Neuronal stem cell (in vitro differentiated cells): ENCODE results near the gene MPL.

Source experiments
- DNase-seq: peaks from one replicate; pipeline ENCODE4 v3.0.0-alpha.2; 2013; ENCODE audit warnings: low spot score
- H2AFZ ChIP-seq: one replicate; pipeline ENCODE4 v1.6.1; 2013; ENCODE audit warnings: mild to moderate bottlenecking, low read length, inconsistent platforms
- H2AK5ac ChIP-seq: 2 replicates; pipeline ENCODE4 v1.6.1; 2013; ENCODE audit warnings: low read depth, mild to moderate bottlenecking, inconsistent platforms, low read length, moderate library complexity, mixed read lengths
- H2BK120ac ChIP-seq: 2 replicates; pipeline ENCODE4 v1.6.1; 2013; ENCODE audit warnings: low read depth, mild to moderate bottlenecking, inconsistent platforms, low read length, moderate library complexity, mixed read lengths
- H2BK12ac ChIP-seq: one replicate; pipeline ENCODE4 v1.6.1; 2013; ENCODE audit warnings: low read length, inconsistent platforms
- H2BK15ac ChIP-seq: 2 replicates; pipeline ENCODE4 v1.6.1; 2013; ENCODE audit warnings: mild to moderate bottlenecking, low read length, inconsistent platforms, mixed read lengths
- H2BK5ac ChIP-seq: one replicate; pipeline ENCODE4 v1.6.1; 2013; ENCODE audit warnings: inconsistent platforms, mild to moderate bottlenecking, low read length, moderate library complexity
- H3K14ac ChIP-seq: one replicate; pipeline ENCODE4 v1.6.1; 2013; ENCODE audit warnings: low read length, inconsistent platforms
- H3K18ac ChIP-seq: 2 replicates; pipeline ENCODE4 v1.6.1; 2013; ENCODE audit warnings: low read length, inconsistent platforms
- H3K23ac ChIP-seq: 2 replicates; pipeline ENCODE4 v1.6.1; 2013; ENCODE audit warnings: low read depth, mild to moderate bottlenecking, mixed read lengths, low read length, inconsistent platforms; ENCODE audit not compliant: poor library complexity
- H3K27ac ChIP-seq: replicated peaks from 3 replicates; pipeline ENCODE4 v1.5.1; 2013; ENCODE audit warnings: low read length, inconsistent platforms
- H3K27me3 ChIP-seq, 3 experiments: 2 replicates each; pipeline ENCODE4 v1.6.1; 2013; ENCODE audit warnings: low read length in 3 of 3, mild to moderate bottlenecking in 2 of 3, inconsistent platforms in 1 of 3, low read depth in 1 of 3, mixed read lengths in 1 of 3, moderate library complexity in 1 of 3; ENCODE audit not compliant: control insufficient read depth in 3 of 3, insufficient read depth in 3 of 3
- H3K36me3 ChIP-seq, 2 donors: replicated peaks in 1 of 2; 2 replicates each; pipeline ENCODE4 v1.6.1; 2013; ENCODE audit warnings: low read length in 2 of 2; ENCODE audit not compliant: control insufficient read depth in 2 of 2, insufficient read depth in 2 of 2
- H3K4ac ChIP-seq: 2 replicates; pipeline ENCODE4 v1.6.1; 2013; ENCODE audit warnings: inconsistent platforms, mild to moderate bottlenecking, low read length, moderate library complexity
- H3K4me1 ChIP-seq, 2 donors: 1 replicate in 1 of 2; 2 replicates in 1 of 2; pipeline ENCODE4 v1.6.1; 2013; ENCODE audit warnings: low read length in 2 of 2, low read depth in 1 of 2; ENCODE audit not compliant: control insufficient read depth in 2 of 2, insufficient read depth in 1 of 2
- H3K4me2 ChIP-seq: one replicate; pipeline ENCODE4 v1.6.1; 2013; ENCODE audit warnings: mild to moderate bottlenecking, low read length, inconsistent platforms; ENCODE audit not compliant: insufficient read depth, poor library complexity, severe bottlenecking
- H3K4me3 ChIP-seq, 2 donors: 2 replicates each; pipeline ENCODE4 v1.5.1; 2013; ENCODE audit warnings: low read length in 2 of 2, mild to moderate bottlenecking in 2 of 2, inconsistent platforms in 1 of 2, moderate library complexity in 1 of 2
- H3K79me1 ChIP-seq: one replicate; pipeline ENCODE4 v1.6.1; 2013; ENCODE audit warnings: low read depth, mild to moderate bottlenecking, inconsistent platforms, low read length, moderate library complexity
- H3K9ac ChIP-seq: one replicate; pipeline ENCODE4 v1.6.1; 2013; ENCODE audit warnings: mild to moderate bottlenecking, low read depth, low read length, inconsistent platforms; ENCODE audit not compliant: poor library complexity
- H3K9me3 ChIP-seq, 2 donors: replicated peaks in 1 of 2; 2 replicates each; pipeline versions ENCODE3 to v1.6.1; 2013; ENCODE audit warnings: low read length in 2 of 2, mild to moderate bottlenecking in 2 of 2, inconsistent platforms in 1 of 2, low read depth in 1 of 2, mixed read lengths in 1 of 2, moderate library complexity in 1 of 2; ENCODE audit not compliant: control insufficient read depth in 2 of 2, insufficient read depth in 1 of 2
- H4K8ac ChIP-seq: one replicate; pipeline ENCODE4 v1.6.1; 2013; ENCODE audit warnings: low read depth, mild to moderate bottlenecking, inconsistent platforms, low read length, moderate library complexity
- H4K91ac ChIP-seq: one replicate; pipeline ENCODE4 v1.6.1; 2013; ENCODE audit warnings: low read length, low read depth, mild to moderate bottlenecking, inconsistent platforms; ENCODE audit not compliant: poor library complexity
- WGBS, 2 donors: extraction: QIAGEN DNeasy Blood & Tissue Kit; methylation state at CpG; one replicate each; pipeline ENCODE4 v1.1.7; 2013; ENCODE audit warnings: missing lambda C conversion rate in 2 of 2, mixed read lengths in 1 of 2; ENCODE audit not compliant: insufficient read length in 2 of 2, insufficient replicate concordance in 1 of 2; ENCODE audit errors: extremely low coverage in 2 of 2; 5-methylcytosine and 5-hydroxymethylcytosine counted together

The MPL gene

DNA sequence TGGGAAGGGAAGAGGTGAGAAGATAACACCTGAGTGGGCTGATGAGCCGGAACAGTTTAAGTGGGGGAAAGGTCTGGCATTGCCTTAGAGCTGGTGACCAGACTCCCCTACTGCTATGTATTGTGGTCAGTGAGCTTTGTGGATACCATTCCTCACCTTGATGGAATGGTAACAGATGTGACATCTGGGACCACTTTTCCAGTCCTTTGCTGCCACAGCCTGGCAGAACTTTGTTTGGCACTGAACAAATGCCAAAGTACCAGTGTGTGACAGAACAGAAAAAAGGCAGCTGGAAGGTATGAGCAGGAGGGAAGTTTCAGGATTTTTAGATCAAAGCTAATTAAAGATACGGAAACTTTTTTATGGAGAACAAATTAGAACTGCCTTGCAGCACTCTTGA lies 45.8 kb downstream of the MPL start:
- no peak overlapping the region for H2BK15ac ChIP-seq
- H3K9ac ChIP-seq: no peak overlapping the region
- H2BK5ac ChIP-seq: no peak overlapping the region
- H2AFZ ChIP-seq: no peak overlapping the region
- no peak overlapping the region for H4K8ac ChIP-seq
- peaks cover 2% of the 10 kb centered on the region for H3K79me1 ChIP-seq
- H2BK12ac ChIP-seq: no peak overlapping the region
- H3K23ac ChIP-seq: no peak overlapping the region
- no peak overlapping the region for H4K91ac ChIP-seq
- no peak overlapping the region for H3K14ac ChIP-seq
- no peak for DNase-seq
- H3K18ac ChIP-seq: no peak overlapping the region
- H3K9me3 ChIP-seq: no peaks in the 10 kb centered on the region
- WGBS, 2 donors: no CpG with 5 or more reads among the region's 2 CpGs
- H3K27ac ChIP-seq: no peak overlapping the region
- H3K36me3 ChIP-seq: peaks cover 35 to 74% of the 10 kb centered on the region in 2 donors
- H3K4me3 ChIP-seq: no peak overlapping the region
- H2BK120ac ChIP-seq: no peak overlapping the region
- no peak overlapping the region for H3K4me2 ChIP-seq
- H3K27me3 ChIP-seq: no peaks in the 10 kb centered on the region
- H2AK5ac ChIP-seq: no peak overlapping the region
- H3K4me1 ChIP-seq: peaks cover 0 to 6% of the 10 kb centered on the region in 2 donors
- H3K4ac ChIP-seq: no peak overlapping the region

DNA sequence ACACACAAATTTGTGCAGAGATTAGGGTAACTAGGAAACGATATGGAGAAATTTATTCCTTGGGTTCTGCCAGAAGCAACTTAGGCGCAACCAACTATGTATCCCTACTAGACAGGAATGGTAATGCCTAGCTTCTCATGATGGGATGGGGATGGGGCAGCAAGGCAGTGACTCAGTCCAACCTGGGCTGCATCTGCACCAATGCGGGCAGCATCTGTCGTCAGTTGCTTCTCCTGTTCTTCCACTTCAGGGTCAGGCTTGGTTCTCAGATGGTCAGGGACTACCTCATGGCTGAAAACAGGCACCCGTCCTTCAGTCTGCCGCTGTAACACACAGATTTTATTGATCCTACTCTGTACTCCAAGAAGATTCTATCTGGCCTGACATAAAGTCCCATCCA lies 49.1 kb downstream of the MPL start:
- no peak overlapping the region for H3K4me2 ChIP-seq
- H3K79me1 ChIP-seq: peaks cover 7% of the 10 kb centered on the region
- no peak overlapping the region for H3K23ac ChIP-seq
- no CpG with 5 or more reads among the region's 6 CpGs for WGBS, 2 donors
- no peak overlapping the region for H2AK5ac ChIP-seq
- peaks cover 32 to 66% of the 10 kb centered on the region in 2 donors for H3K36me3 ChIP-seq
- H2BK12ac ChIP-seq: no peak overlapping the region
- H2BK5ac ChIP-seq: no peak overlapping the region
- no peak overlapping the region for H3K14ac ChIP-seq
- no peak overlapping the region for H4K91ac ChIP-seq
- no peak overlapping the region for H3K4me3 ChIP-seq
- DNase-seq: no peak
- no peak overlapping the region for H3K18ac ChIP-seq
- no peak overlapping the region for H2AFZ ChIP-seq
- no peaks in the 10 kb centered on the region for H3K27me3 ChIP-seq
- peaks cover 7 to 13% of the 10 kb centered on the region in 2 donors for H3K4me1 ChIP-seq
- no peaks in the 10 kb centered on the region for H3K9me3 ChIP-seq
- no peak overlapping the region for H3K4ac ChIP-seq
- H4K8ac ChIP-seq: no peak overlapping the region
- no peak overlapping the region for H3K9ac ChIP-seq
- no peak overlapping the region for H3K27ac ChIP-seq
- no peak overlapping the region for H2BK15ac ChIP-seq
- no peak overlapping the region for H2BK120ac ChIP-seq

DNA sequence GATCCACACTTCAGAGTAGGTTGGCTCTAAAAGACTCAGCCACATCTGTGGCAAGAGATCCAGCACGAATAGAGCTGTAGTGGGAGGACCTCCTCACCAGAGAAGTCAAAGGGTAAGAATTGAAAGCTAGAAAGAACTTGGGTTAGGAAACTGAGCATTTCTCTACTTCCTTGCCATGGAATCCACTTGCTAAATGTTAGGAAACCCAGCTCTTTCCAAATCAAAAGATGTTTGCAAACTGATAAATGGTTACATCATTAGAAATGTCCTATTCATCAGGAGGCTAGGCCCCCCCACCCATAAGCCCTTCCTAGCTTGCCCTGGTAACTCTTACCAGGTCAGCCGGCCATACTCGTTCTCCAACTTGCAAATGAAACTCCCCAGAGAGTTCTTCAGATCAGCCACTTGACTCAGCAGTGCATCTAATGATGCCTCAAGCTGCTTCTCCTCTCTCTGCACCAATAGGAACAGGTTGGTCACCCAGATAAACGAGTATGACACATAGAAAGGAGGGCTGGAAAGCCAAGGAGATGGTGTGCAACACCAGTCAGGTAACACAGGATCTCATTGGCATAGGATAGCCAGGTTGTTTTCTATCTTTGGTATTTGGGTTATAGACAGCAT lies 50.5 kb downstream of the MPL start:
- no CpG with 5 or more reads among the region's 4 CpGs for WGBS, 2 donors
- Histone ChIP-seq H3K79me1 (peaks cover 7% of the 10 kb centered on the region), H2BK12ac (no peak overlapping the region), H3K4me2 (no peak overlapping the region), H2BK15ac (no peak overlapping the region), H3K27ac (no peak overlapping the region), H2AK5ac (no peak overlapping the region), H2BK120ac (no peak overlapping the region), H4K91ac (no peak overlapping the region), H3K23ac (no peak overlapping the region), H3K9me3 (no peaks in the 10 kb centered on the region), H3K27me3 (no peaks in the 10 kb centered on the region), H3K18ac (no peak overlapping the region), H3K14ac (no peak overlapping the region), H2AFZ (no peak overlapping the region), H3K36me3 (peaks cover 30 to 52% of the 10 kb centered on the region in 2 donors), H3K4me3 (peak overlapping the region in 1 of 2 donors; percentile 96), H3K4ac (no peak overlapping the region), H3K9ac (no peak overlapping the region), H4K8ac (no peak overlapping the region), H2BK5ac (no peak overlapping the region), H3K4me1 (peaks cover 7% of the 10 kb centered on the region in 2 donors)
- no peak for DNase-seq

DNA sequence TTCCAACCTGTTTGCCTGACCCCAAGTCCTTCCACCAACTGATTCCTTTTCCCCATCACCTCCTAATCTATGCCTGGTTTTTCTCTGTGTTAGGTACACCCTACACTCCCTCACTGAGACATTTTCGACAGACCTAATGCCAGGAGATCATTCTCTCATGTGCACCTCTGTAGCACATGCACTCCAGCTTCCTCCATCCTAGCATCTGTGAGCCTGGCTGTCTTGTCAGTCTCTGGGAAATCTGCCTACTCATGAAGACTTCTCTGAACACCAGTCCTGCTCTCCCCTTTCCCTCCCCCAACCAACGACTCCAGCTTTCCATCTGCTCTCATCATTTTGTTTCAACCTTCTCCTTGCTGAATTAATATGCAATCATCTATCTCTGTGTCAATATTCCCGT lies 51.0 kb downstream of the MPL start:
- whole genome bisulfite sequencing, 2 donors: no CpG with 5 or more reads among the region's 3 CpGs
- H3K36me3 ChIP-seq: peaks cover 27 to 47% of the 10 kb centered on the region in 2 donors
- peaks cover 7% of the 10 kb centered on the region for H3K79me1 ChIP-seq
- no peak overlapping the region for H4K8ac ChIP-seq
- H3K4me3 ChIP-seq: peak overlapping the region in 1 of 2 donors; percentile 96
- H2BK120ac ChIP-seq: no peak overlapping the region
- no peak overlapping the region for H3K18ac ChIP-seq
- H3K27me3 ChIP-seq: no peaks in the 10 kb centered on the region
- no peak overlapping the region for H3K9ac ChIP-seq
- no peak overlapping the region for H3K23ac ChIP-seq
- peak overlapping the region; percentile 77 for H3K4me2 ChIP-seq
- H2AK5ac ChIP-seq: no peak overlapping the region
- no peak overlapping the region for H2BK12ac ChIP-seq
- DNase-seq: no peak
- no peak overlapping the region for H2BK5ac ChIP-seq
- no peak overlapping the region for H3K27ac ChIP-seq
- H4K91ac ChIP-seq: no peak overlapping the region
- no peak overlapping the region for H3K4ac ChIP-seq
- no peak overlapping the region for H2AFZ ChIP-seq
- no peaks in the 10 kb centered on the region for H3K9me3 ChIP-seq
- no peak overlapping the region for H3K14ac ChIP-seq
- H2BK15ac ChIP-seq: no peak overlapping the region
- peaks cover 7% of the 10 kb centered on the region in 2 donors for H3K4me1 ChIP-seq
